MM.1S (cell line): ENCODE results near the gene ELAVL3.

Experiments
- EZH2phosphoT487 ChIP-seq: fragments of 300-600 bp; sonication (generic); IDR thresholded peaks from 2 replicates; pipeline ENCODE4 v1.6.1; 2018; ENCODE audit warnings: antibody characterized with exemption, low read length
- TF ChIP-seq, protein P1 (sequence below): fragments of 300-600 bp; sonication (generic); IDR thresholded peaks from 2 replicates; pipeline ENCODE4 v1.5.1; 2016; ENCODE audit warnings: antibody characterized with exemption, low read length, mixed read lengths

DNA sequence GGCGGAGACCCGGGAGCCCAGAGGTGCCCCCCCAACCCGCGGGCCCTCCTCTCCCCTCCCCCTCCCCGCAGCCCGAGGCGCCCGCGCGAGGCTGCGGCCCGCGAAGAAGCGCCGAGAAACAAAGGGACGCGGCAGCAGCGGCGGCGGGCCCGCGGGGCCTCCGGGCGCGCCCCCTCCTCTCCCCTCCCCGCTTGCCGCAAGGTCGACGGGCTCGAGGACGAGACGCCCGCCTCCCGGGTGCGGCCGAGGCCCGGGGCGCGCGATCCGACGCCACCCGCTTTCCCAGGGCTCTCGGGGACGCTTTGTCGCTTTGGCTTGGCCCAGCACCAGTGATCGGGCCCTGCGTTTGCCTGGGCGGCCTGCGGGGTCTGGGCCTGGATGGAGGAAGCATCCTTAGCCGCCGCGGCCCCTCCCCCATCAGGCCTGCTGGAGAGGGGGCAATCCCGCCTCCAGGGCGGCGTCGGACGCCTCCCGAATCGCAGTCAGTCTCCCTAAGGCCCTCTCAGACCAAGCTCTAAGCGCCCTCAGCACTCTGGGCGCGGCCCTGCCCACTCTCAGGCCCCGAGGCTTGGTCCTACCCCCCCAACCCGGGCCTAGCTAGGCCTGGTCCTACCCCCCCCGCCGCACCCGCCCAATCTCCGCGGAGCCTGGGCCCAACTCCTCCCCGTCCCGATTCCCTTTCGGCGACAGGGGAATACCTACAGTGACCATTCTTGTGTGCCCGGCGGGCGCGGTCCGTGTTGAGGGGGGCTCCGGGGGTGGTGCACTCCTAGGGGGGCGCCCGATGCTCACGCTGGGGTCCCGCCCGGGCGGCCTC is 740 bp downstream of the ELAVL3 start:
- TF ChIP-seq, protein P1, sequence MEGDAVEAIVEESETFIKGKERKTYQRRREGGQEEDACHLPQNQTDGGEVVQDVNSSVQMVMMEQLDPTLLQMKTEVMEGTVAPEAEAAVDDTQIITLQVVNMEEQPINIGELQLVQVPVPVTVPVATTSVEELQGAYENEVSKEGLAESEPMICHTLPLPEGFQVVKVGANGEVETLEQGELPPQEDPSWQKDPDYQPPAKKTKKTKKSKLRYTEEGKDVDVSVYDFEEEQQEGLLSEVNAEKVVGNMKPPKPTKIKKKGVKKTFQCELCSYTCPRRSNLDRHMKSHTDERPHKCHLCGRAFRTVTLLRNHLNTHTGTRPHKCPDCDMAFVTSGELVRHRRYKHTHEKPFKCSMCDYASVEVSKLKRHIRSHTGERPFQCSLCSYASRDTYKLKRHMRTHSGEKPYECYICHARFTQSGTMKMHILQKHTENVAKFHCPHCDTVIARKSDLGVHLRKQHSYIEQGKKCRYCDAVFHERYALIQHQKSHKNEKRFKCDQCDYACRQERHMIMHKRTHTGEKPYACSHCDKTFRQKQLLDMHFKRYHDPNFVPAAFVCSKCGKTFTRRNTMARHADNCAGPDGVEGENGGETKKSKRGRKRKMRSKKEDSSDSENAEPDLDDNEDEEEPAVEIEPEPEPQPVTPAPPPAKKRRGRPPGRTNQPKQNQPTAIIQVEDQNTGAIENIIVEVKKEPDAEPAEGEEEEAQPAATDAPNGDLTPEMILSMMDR, result no peak
- no peak for TF ChIP-seq EZH2phosphoT487
